EH (cell line): ENCODE measurements around the gene TMED8.
A peak's percentile ranks its signal among the peaks of the same experiment; 100 is the strongest.
"Not testable (repeated sequence)": the region's sequence is repeated elsewhere in the genome, so short reads cannot be mapped to it uniquely, and the experiment has no call there.

ENCODE experiments used
- DNase-seq: peaks from one replicate; pipeline ENCODE4 v3.0.0-alpha.2; 2015; ENCODE audit warnings: low read depth

TMED8 gene

GRCh38 chr14:77322250-77322902 is 54.5 kb downstream of the TMED8 start:
- DNase-seq, result no peak

GRCh38 chr14:77320238-77320935 is 56.5 kb downstream of the TMED8 start, which contains the start of gene POMT2:
TSS of gene POMT2 (minus strand) at chr14:77320883. CDS start at chr14:77320681, 202 bp downstream.
- peak; percentile 92 for DNase-seq

- peak; percentile 39 for DNase-seq
These were observed 57.5 kb downstream of the TMED8 start for GRCh38 chr14:77319422-77319821.

GRCh38 chr14:77318756-77319155 is 58.1 kb downstream of the TMED8 start:
- DNase-seq, result not testable (repeated sequence)

GRCh38 chr14:77318006-77318553 is 58.8 kb downstream of the TMED8 start:
- no peak for DNase-seq

- no peak for DNase-seq
These were observed 60.0 kb downstream of the TMED8 start for GRCh38 chr14:77316872-77317301.

- DNase-seq, result no peak
These were observed 60.7 kb downstream of the TMED8 start for GRCh38 chr14:77316195-77316505.

GRCh38 chr14:77314539-77315457 is 62.1 kb downstream of the TMED8 start:
- DNase-seq, result no peak

- peak; percentile 93 for DNase-seq
These were observed 62.9 kb downstream of the TMED8 start for GRCh38 chr14:77314043-77314442.

GRCh38 chr14:77313371-77313770 is 63.5 kb downstream of the TMED8 start:
- no peak for DNase-seq

GRCh38 chr14:77311217-77311616 is 65.7 kb downstream of the TMED8 start:
- DNase-seq, result no peak

GRCh38 chr14:77310026-77310425 is 66.9 kb downstream of the TMED8 start:
- DNase-seq, result no peak

GRCh38 chr14:77309131-77309530 is 67.8 kb downstream of the TMED8 start:
- DNase-seq, result no peak

- peak; percentile 73 for DNase-seq
These were observed 69.9 kb downstream of the TMED8 start for GRCh38 chr14:77306851-77307496.

GRCh38 chr14:77306416-77306815 is 70.5 kb downstream of the TMED8 start:
- no peak for DNase-seq

- DNase-seq, result no peak
These were observed 71.2 kb downstream of the TMED8 start for GRCh38 chr14:77305696-77306095.

GRCh38 chr14:77303417-77304156 is 73.3 kb downstream of the TMED8 start:
- DNase-seq, result peak; percentile 95

GRCh38 chr14:77302926-77303325 is 74.0 kb downstream of the TMED8 start:
- peak; percentile 73 for DNase-seq

GRCh38 chr14:77301103-77301502 is 75.8 kb downstream of the TMED8 start:
- peak; percentile 79 for DNase-seq

- DNase-seq, result no peak
These were observed 77.1 kb downstream of the TMED8 start for GRCh38 chr14:77299771-77300170.

- DNase-seq, result no peak
These were observed 80.0 kb downstream of the TMED8 start for GRCh38 chr14:77296906-77297305.
